ENCODE data around the gene KRTAP4-9.
"Not testable (repeated sequence)": the region's sequence is repeated elsewhere in the genome, so short reads cannot be mapped to it uniquely, and the experiment has no call there.

- not testable (repeated sequence) for TF ChIP-seq EZH2 (IDR thresholded peaks at IDR 0.05); CTCF (IDR thresholded peaks at IDR 0.05 in 2 of 3, conservative IDR thresholded peaks at IDR 0.05 in 1 of 3; ENCODE audit: borderline replicate concordance in 1 of 3, insufficient read depth in 1 of 3, low read depth in 2 of 3, low read length in 2 of 3); ATF3 (IDR thresholded peaks at IDR 0.05); MAX (IDR thresholded peaks at IDR 0.05); POLR2AphosphoS5 (IDR thresholded peaks at IDR 0.05; ENCODE audit: low read depth, low read length); REST (IDR thresholded peaks at IDR 0.05; ENCODE audit: low read depth); EZH2phosphoT487 (IDR thresholded peaks at IDR 0.05; ENCODE audit: borderline replicate concordance); RAD21 (IDR thresholded peaks at IDR 0.05; ENCODE audit: low read depth)
These were observed 18.3 kb downstream of the KRTAP4-9 start for GRCh38 chr17:41123292-41123990.
